ENCODE measurements around the gene GSN.

Gene GSN

GRCh38 chr9:121273064-121273775 lies 5.3 kb downstream of the GSN start:
- DNase-seq: no peak

- no peak for DNase-seq
These were observed 6.9 kb downstream of the GSN start for GRCh38 chr9:121274851-121275250.

GRCh38 chr9:121275781-121276658 lies 8.1 kb downstream of the GSN start:
- no peak for DNase-seq

GRCh38 chr9:121277026-121277425 lies 9.1 kb downstream of the GSN start:
- no peak for DNase-seq

GRCh38 chr9:121277518-121278295 lies 9.7 kb downstream of the GSN start:
- no peak for DNase-seq

GRCh38 chr9:121278477-121279261 lies 10.7 kb downstream of the GSN start:
- no peak for DNase-seq

- no peak for DNase-seq
These were observed 11.9 kb downstream of the GSN start for GRCh38 chr9:121279776-121280388.

GRCh38 chr9:121280715-121281613 lies 13.0 kb downstream of the GSN start:
- DNase-seq: no peak

- no peak for DNase-seq
These were observed 13.8 kb downstream of the GSN start for GRCh38 chr9:121281614-121282276.

- DNase-seq: no peak
These were observed 14.5 kb downstream of the GSN start for GRCh38 chr9:121282277-121283079.

GRCh38 chr9:121283080-121283398 lies 15.1 kb downstream of the GSN start:
- no peak for DNase-seq

- DNase-seq: no peak
These were observed 16.1 kb downstream of the GSN start for GRCh38 chr9:121283856-121284732.

GRCh38 chr9:121284733-121285451 lies 16.9 kb downstream of the GSN start:
- DNase-seq: no peak

GRCh38 chr9:121285835-121286687 lies 18.1 kb downstream of the GSN start:
- no peak for DNase-seq

GRCh38 chr9:121286688-121286972 lies 18.7 kb downstream of the GSN start:
- DNase-seq: no peak

- no peak for DNase-seq
These were observed 19.2 kb downstream of the GSN start for GRCh38 chr9:121286973-121287741.
